Endothelial cell (in vitro differentiated cells): ENCODE data around the gene UBXN7. TPM values are rescaled to one million over a fixed set of nuclear protein-coding genes. Genes with fewer than 3 reads are reported as not detected.
"Not testable (repeated sequence)": the region's sequence is repeated elsewhere in the genome, so short reads cannot be mapped to it uniquely, and the experiment has no call there.

Experiments used
- DNase-seq: peaks from one replicate; pipeline ENCODE4 v3.0.0; 2021; ENCODE audit warnings: low spot score
- H3K27ac Mint-ChIP-seq: one replicate; pipeline ENCODE4 v1.8.0; 2021; ENCODE audit warnings: mixed read lengths, inconsistent platforms; ENCODE audit not compliant: unreplicated experiment
- H3K27me3 Mint-ChIP-seq: one replicate; pipeline ENCODE4 v1.8.0; 2021; ENCODE audit warnings: mild to moderate bottlenecking, moderate library complexity, mixed read lengths, inconsistent platforms; ENCODE audit not compliant: unreplicated experiment
- H3K36me3 Mint-ChIP-seq: one replicate; pipeline ENCODE4 v1.8.0; 2021; ENCODE audit warnings: mild to moderate bottlenecking, low read depth, mixed read lengths, inconsistent platforms; ENCODE audit not compliant: unreplicated experiment
- H3K4me1 Mint-ChIP-seq: one replicate; pipeline ENCODE4 v1.8.0; 2021; ENCODE audit warnings: mild to moderate bottlenecking, mixed read lengths, inconsistent platforms; ENCODE audit not compliant: unreplicated experiment
- H3K4me3 Mint-ChIP-seq: one replicate; pipeline ENCODE4 v1.8.0; 2021; ENCODE audit warnings: mild to moderate bottlenecking, mixed read lengths, inconsistent platforms; ENCODE audit not compliant: unreplicated experiment
- H3K9me3 Mint-ChIP-seq: one replicate; pipeline ENCODE4 v1.8.0; 2021; ENCODE audit warnings: mixed read lengths, inconsistent platforms; ENCODE audit not compliant: unreplicated experiment
- CTCF ChIP-seq: fragments of 200-600 bp; sonication (generic); IDR thresholded peaks from one replicate; pipeline ENCODE4 v1.5.0; 2021; ENCODE audit warnings: antibody characterized with exemption; ENCODE audit not compliant: unreplicated experiment
- long read RNA-seq: library from polyadenylated mRNA; unstranded; transcript quantifications from one replicate; pipeline ENCODE4 v2.0.0, GENCODE V29; 2020; ENCODE audit not compliant: unreplicated experiment
- total RNA-seq: library from RNA; stranded (reverse); fragmentation: NEBNext Ultra II Directional; extraction: Animal tissue kit (Norgen Biotek cat#: 25700); gene quantifications from one replicate; pipeline ENCODE4 v1.2.1, GENCODE V29; 2021; ENCODE audit not compliant: unreplicated experiment

UBXN7 gene
- total RNA-seq, result 71.7 TPM
- long read RNA-seq, full-length matches to known transcripts, result 6 of 7 reads
- long read RNA-seq, partial matches to known transcripts, result 0 of 7 reads
- long read RNA-seq, other reads (novel, unspliced or antisense), result 1 of 7 reads

GRCh38 chr3:196432137-196432879 is at the start of gene UBXN7:
TSS of gene UBXN7 (minus strand) at chr3:196432427. CDS start at chr3:196432399, 28 bp downstream.
- DNase-seq, result peak; percentile 99
- no peak for TF ChIP-seq CTCF
- H3K27me3 Mint-ChIP-seq, result peaks cover 5% of the 10 kb centered on the region
- H3K36me3 Mint-ChIP-seq, result no peaks in the 10 kb centered on the region
- H3K27ac Mint-ChIP-seq, result peak within 1 kb of the TSS; percentile 89
- peak within 1 kb of the TSS; percentile 94 for H3K4me3 Mint-ChIP-seq
- H3K4me1 Mint-ChIP-seq, result peaks cover 15% of the 10 kb centered on the region
- H3K9me3 Mint-ChIP-seq, result no peaks in the 10 kb centered on the region

GRCh38 chr3:196477678-196478077 is 45.5 kb upstream of the UBXN7 start:
- no peak overlapping the region for H3K4me3 Mint-ChIP-seq
- no peaks in the 10 kb centered on the region for H3K9me3 Mint-ChIP-seq

GRCh38 chr3:196472286-196472685 is 40.1 kb upstream of the UBXN7 start:
- Mint-ChIP-seq H3K27ac (no peak overlapping the region), H3K4me1 (no peaks in the 10 kb centered on the region), H3K27me3 (no peaks in the 10 kb centered on the region), H3K4me3 (no peak overlapping the region), H3K36me3 (peaks cover 11% of the 10 kb centered on the region), H3K9me3 (no peaks in the 10 kb centered on the region)
- no peak for DNase-seq
- TF ChIP-seq CTCF, result no peak

More at GRCh38 chr3:196477678-196478077, 45.5 kb upstream of the UBXN7 start:
- Mint-ChIP-seq H3K4me1 (no peaks in the 10 kb centered on the region), H3K27me3 (no peaks in the 10 kb centered on the region), H3K27ac (no peak overlapping the region), H3K36me3 (peaks cover 23% of the 10 kb centered on the region)
- TF ChIP-seq CTCF, result no peak
- DNase-seq, result no peak

GRCh38 chr3:196471551-196471950 is 39.3 kb upstream of the UBXN7 start:
- Mint-ChIP-seq H3K4me1 (no peaks in the 10 kb centered on the region), H3K9me3 (no peaks in the 10 kb centered on the region), H3K27me3 (no peaks in the 10 kb centered on the region), H3K36me3 (peaks cover 11% of the 10 kb centered on the region), H3K4me3 (no peak overlapping the region), H3K27ac (no peak overlapping the region)
- DNase-seq, result no peak
- TF ChIP-seq CTCF, result no peak

GRCh38 chr3:196470182-196470581 is 38.0 kb upstream of the UBXN7 start:
- DNase-seq, H3K4me1 Mint-ChIP-seq, H3K27me3 Mint-ChIP-seq, H3K4me3 Mint-ChIP-seq, H3K9me3 Mint-ChIP-seq, H3K36me3 Mint-ChIP-seq, H3K27ac Mint-ChIP-seq: not testable (repeated sequence)
